Measurements from ENCODE around the gene KLHDC7A. TPM values are rescaled to one million over a fixed set of nuclear protein-coding genes. Genes with fewer than 3 reads are reported as not detected.

The KLHDC7A gene
- total RNA-seq, 1 donor from 2014 or later: not detected

GRCh38 chr1:18508084-18508483 is 27.4 kb downstream of the KLHDC7A start:
- Mint-ChIP-seq H3K36me3 (ENCODE audit: low read depth) (no peaks in the 10 kb centered on the region), H3K27ac (no peak overlapping the region), H3K4me3 (no peak overlapping the region), H3K27me3 (no peaks in the 10 kb centered on the region), H3K9me3 (peaks cover 24% of the 10 kb centered on the region), H3K4me1 (no peaks in the 10 kb centered on the region)
- TF ChIP-seq, protein P1, sequence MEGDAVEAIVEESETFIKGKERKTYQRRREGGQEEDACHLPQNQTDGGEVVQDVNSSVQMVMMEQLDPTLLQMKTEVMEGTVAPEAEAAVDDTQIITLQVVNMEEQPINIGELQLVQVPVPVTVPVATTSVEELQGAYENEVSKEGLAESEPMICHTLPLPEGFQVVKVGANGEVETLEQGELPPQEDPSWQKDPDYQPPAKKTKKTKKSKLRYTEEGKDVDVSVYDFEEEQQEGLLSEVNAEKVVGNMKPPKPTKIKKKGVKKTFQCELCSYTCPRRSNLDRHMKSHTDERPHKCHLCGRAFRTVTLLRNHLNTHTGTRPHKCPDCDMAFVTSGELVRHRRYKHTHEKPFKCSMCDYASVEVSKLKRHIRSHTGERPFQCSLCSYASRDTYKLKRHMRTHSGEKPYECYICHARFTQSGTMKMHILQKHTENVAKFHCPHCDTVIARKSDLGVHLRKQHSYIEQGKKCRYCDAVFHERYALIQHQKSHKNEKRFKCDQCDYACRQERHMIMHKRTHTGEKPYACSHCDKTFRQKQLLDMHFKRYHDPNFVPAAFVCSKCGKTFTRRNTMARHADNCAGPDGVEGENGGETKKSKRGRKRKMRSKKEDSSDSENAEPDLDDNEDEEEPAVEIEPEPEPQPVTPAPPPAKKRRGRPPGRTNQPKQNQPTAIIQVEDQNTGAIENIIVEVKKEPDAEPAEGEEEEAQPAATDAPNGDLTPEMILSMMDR (IDR thresholded peaks at IDR 0.05): no peak
- CTCF ChIA-PET: no interaction called here
- intact Hi-C loops (cut with micrococcal nuclease): no loop called here
- no peak for ATAC-seq (ENCODE audit: low read depth)
- DNase-seq: no peak
- POLR2A ChIA-PET: no interaction called here

GRCh38 chr1:18511149-18511873 is 30.6 kb downstream of the KLHDC7A start:
- POLR2A ChIA-PET: no interaction called here
- H3K27ac Mint-ChIP-seq: no peak overlapping the region
- CTCF ChIA-PET: no interaction called here
- DNase-seq: no peak
- no peaks in the 10 kb centered on the region for H3K27me3 Mint-ChIP-seq
- H3K36me3 Mint-ChIP-seq (ENCODE audit: low read depth): peaks cover 3% of the 10 kb centered on the region
- H3K4me1 Mint-ChIP-seq: no peaks in the 10 kb centered on the region
- intact Hi-C loops (cut with micrococcal nuclease): no loop called here
- ATAC-seq (ENCODE audit: low read depth): no peak
- TF ChIP-seq, protein P1 (IDR thresholded peaks at IDR 0.05): no peak
- no peak overlapping the region for H3K4me3 Mint-ChIP-seq
- H3K9me3 Mint-ChIP-seq: peaks cover 26% of the 10 kb centered on the region

GRCh38 chr1:18511874-18512150 is 31.1 kb downstream of the KLHDC7A start:
- Mint-ChIP-seq H3K27me3 (no peaks in the 10 kb centered on the region), H3K4me1 (no peaks in the 10 kb centered on the region), H3K27ac (no peak overlapping the region), H3K36me3 (ENCODE audit: low read depth) (peaks cover 3% of the 10 kb centered on the region), H3K9me3 (peaks cover 26% of the 10 kb centered on the region), H3K4me3 (no peak overlapping the region)
- ChIA-PET POLR2A (no interaction called here), CTCF (no interaction called here)
- TF ChIP-seq, protein P1 (IDR thresholded peaks at IDR 0.05): no peak
- no peak for DNase-seq
- ATAC-seq (ENCODE audit: low read depth): no peak
- intact Hi-C loops (cut with micrococcal nuclease): no loop called here

GRCh38 chr1:18512883-18513282 is 32.2 kb downstream of the KLHDC7A start:
- peaks cover 3% of the 10 kb centered on the region for H3K36me3 Mint-ChIP-seq (ENCODE audit: low read depth)
- H3K27ac Mint-ChIP-seq: no peak overlapping the region
- no peaks in the 10 kb centered on the region for H3K4me1 Mint-ChIP-seq
- peaks cover 20% of the 10 kb centered on the region for H3K9me3 Mint-ChIP-seq
- H3K27me3 Mint-ChIP-seq: no peaks in the 10 kb centered on the region
- no peak for DNase-seq
- ChIA-PET POLR2A (no interaction called here), CTCF (no interaction called here)
- TF ChIP-seq, protein P1 (IDR thresholded peaks at IDR 0.05): no peak
- H3K4me3 Mint-ChIP-seq: no peak overlapping the region
- no peak for ATAC-seq (ENCODE audit: low read depth)
- intact Hi-C loops (cut with micrococcal nuclease): no loop called here

- CTCF ChIA-PET: no interaction called here
- Mint-ChIP-seq H3K27me3 (no peaks in the 10 kb centered on the region), H3K4me1 (no peaks in the 10 kb centered on the region), H3K4me3 (no peak overlapping the region), H3K9me3 (peaks cover 15% of the 10 kb centered on the region), H3K27ac (no peak overlapping the region), H3K36me3 (ENCODE audit: low read depth) (peaks cover 3% of the 10 kb centered on the region)
- DNase-seq (no peak), ATAC-seq (ENCODE audit: low read depth) (no peak)
- TF ChIP-seq, protein P1 (IDR thresholded peaks at IDR 0.05): no peak
- intact Hi-C loops (cut with micrococcal nuclease): no loop called here
- POLR2A ChIA-PET: no interaction called here
Observed at GRCh38 chr1:18513995-18514394, 33.3 kb downstream of the KLHDC7A start.
